ENCODE results near the gene LORICRIN.
"Not testable (repeated sequence)": the region's sequence is repeated elsewhere in the genome, so short reads cannot be mapped to it uniquely, and the experiment has no call there.

LORICRIN gene, protein sequence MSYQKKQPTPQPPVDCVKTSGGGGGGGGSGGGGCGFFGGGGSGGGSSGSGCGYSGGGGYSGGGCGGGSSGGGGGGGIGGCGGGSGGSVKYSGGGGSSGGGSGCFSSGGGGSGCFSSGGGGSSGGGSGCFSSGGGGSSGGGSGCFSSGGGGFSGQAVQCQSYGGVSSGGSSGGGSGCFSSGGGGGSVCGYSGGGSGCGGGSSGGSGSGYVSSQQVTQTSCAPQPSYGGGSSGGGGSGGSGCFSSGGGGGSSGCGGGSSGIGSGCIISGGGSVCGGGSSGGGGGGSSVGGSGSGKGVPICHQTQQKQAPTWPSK

GRCh38 chr1:153259387-153259786 is at the start of gene LORICRIN:
Gene LORICRIN, plus strand, starts transcription at chr1:153259687. Its CDS starts 1,263 bp downstream, at chr1:153260950.
- no peak for DNase-seq

DNA sequence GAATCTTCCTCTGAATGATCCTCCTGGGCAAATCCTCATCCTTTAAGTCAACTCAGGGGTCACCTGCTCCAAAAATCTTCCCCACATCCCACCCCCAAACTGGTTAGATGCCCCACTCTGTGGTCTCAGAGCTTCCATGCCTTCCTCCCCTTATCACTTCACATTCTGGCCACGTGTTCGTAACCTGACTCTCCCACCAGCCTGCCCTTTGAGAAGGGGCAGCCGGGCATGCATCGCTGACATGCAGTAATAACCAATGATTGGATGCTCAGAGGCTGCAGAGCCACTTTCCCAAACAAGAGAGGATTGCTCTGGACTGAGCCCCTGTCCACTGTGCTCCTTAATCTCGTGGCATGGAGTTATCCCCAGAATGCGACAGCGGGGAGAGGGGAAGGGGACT is 49.3 kb upstream of the LORICRIN start:
- DNase-seq = no peak

- no peak for DNase-seq
These were observed 47.3 kb upstream of the LORICRIN start for GRCh38 chr1:153212201-153212600.

DNA sequence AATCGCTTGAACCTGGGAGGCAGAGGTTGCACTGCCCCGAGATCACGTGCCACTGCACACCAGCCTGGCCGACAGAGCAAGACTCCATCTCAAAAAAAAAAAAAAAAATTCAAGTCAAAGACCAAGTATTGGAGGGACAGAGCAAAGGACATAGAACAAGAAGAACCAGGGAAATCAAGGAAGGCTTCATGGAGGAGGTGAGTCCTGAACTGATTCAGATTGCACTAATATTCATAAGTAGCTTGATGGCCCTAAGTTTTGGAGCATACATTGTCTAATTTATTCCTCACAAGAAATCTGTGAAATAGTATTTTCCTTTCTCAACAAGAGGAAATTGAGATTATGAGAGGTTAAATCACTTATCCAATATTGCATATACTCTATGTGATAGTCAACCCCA is 46.0 kb upstream of the LORICRIN start:
- DNase-seq = no peak

- DNase-seq = no peak
These were observed 42.3 kb upstream of the LORICRIN start, which contains the start of gene PRR9 for GRCh38 chr1:153217212-153217611. Gene PRR9, plus strand, starts transcription at chr1:153217584. Its CDS starts 561 bp downstream, at chr1:153218145.

GRCh38 chr1:153217744-153218416 is 41.6 kb upstream of the LORICRIN start:
- DNase-seq = no peak

DNA sequence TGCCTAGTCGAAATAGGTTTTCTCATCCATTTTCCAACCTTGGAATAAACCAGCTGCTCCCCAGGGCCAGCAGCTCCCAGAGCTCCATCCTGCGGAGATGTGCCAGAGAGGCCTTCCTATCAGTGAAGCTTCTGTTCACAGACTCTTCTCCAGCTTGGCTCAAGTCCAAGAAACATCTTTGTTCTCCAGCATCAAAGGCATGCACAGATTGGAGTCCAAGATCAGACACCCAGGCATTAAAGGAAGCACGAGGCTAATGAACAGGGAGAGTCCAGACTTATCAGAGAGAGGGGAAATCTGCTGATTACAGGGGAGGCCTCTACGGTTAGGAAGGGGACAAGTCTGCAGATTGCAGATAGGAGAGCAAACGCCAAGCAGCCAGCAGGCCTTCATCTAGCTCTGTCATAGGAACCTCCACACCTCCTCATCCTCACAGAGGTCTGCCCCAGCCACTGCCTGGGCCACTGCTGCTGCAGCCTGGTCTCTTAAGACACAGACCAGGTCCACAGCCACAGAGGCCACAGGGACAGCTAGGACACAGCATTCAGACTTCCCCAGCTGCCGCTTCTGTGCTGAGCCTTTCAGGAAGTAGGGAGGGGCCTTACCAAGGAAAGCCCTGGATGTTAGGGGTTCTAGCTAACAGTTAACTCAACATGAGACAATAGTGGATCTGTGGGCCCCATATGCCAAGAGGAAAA is 38.7 kb upstream of the LORICRIN start:
- DNase-seq = no peak

DNA sequence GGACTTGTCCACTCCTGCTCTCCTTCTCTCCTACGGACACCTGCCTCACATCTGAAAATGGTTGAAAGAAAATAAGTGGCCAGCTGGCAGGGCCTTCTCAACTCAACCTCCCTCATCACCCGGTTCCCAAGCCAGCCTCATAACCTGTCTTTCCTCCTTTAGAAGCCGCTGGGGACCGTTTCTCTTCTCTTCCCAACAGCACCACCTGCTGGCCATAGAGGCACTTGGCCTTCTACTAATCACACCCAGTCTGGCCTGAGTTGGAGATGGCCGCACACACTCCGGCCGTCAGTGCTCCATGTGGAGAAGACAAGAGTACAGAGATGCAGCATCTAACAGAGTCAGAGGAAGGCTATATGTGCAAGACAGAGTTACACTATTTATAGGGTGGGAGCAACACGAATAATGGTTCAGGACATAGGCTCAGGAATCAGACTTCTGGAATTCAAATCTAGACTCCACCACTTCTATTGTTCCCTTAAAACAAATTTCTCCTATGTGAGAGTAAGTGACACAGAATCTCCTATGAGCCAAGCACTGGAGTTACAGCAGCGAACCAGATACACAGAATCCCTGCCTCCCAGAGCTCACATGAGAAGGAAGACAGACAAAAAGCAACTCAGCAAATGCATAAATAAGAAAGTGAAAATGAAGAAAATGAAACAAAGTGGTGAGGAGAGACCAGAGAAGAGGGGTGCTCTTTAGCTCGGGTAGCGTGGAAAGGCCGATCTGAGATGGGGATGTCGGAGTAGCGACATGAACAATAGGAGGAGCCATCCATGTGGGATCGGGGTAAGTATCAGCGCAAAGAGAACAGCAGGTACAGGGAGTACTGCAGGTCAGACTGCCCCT is 36.2 kb upstream of the LORICRIN start:
- DNase-seq = not testable (repeated sequence)

- no peak for DNase-seq
These were observed 31.7 kb upstream of the LORICRIN start for GRCh38 chr1:153227810-153228209.

DNA sequence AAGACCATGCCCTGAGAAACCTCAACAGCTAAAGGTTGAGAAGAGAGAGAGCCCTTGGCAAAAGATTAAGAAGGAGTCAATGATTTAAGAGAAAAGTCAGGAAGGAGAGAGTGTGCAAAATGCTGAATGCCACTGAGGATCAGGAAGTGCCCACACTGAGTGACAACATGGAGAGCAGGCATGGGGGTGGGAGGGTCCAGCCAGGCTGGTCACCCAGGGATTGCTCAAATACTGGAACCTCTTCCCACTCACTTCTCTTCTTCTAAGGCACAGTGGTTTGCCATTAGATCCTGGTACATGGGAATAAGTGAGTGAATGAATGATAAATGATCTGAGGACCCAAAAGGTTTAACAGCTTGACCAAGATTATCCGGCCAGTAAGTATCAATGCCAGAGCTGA is 31.0 kb upstream of the LORICRIN start:
- no peak for DNase-seq

- DNase-seq = not testable (repeated sequence)
These were observed 30.2 kb upstream of the LORICRIN start for GRCh38 chr1:153229076-153229829.

GRCh38 chr1:153231363-153231762 is 28.1 kb upstream of the LORICRIN start:
- DNase-seq = no peak

DNA sequence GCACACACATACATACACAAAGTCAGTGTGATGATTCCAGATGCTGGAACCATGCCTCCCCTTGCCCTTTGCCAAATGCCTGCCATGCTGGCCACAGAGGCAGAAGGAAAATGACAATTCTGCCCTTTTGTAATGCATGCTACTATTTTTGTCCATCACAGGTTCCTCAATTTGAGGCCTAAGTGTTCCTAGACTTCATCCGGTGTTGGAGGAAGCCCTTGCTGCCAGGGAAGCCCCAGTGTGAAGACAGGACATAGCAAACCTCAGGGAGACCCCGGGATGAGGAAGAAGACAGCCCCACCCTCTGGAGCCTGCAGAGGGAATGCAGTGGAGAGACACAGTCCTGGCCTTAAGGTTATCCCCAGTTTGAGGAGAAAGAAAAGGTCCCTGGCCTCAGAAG is 27.7 kb upstream of the LORICRIN start:
- no peak for DNase-seq

DNA sequence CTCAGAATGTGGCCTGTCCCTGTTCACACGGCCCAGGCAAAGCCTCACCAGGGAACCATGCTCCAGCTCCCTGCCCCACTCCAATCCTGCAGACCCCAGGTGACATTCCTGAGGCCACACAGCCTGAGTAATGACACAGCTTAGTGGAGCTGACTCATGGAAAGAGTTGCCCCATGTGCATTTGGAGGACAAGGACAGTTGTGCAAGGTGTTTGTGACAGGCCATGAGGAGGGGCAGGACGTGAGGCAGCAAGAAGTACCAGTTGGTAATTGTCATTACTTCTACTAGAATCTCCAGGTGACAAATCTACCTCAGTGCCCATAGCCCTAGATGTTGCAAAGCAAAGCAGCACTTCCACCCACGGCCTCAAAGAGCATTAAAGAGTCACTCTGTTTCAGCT is 26.9 kb upstream of the LORICRIN start:
- DNase-seq = no peak

GRCh38 chr1:153233448-153233847 is 26.0 kb upstream of the LORICRIN start:
- no peak for DNase-seq

DNA sequence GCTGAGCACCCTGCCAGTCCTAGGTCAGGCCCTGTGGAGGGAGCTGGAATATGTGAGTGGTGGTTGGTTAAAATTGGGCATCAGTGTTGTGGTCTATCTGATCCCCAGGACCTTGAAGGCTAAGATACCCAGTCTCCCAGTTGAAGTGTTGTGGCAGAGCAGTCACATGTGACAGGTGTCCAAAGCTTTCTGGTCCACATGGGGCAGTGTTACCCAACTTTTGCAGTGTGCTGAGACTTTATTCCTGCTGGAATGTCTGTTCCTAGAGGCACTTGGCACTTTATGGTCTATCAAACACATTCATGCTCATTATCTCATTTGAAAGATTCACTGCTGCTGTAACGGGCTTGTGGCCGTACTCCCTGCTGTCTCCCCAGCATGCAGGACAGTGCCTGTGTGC is 21.0 kb upstream of the LORICRIN start:
- DNase-seq = no peak

DNA sequence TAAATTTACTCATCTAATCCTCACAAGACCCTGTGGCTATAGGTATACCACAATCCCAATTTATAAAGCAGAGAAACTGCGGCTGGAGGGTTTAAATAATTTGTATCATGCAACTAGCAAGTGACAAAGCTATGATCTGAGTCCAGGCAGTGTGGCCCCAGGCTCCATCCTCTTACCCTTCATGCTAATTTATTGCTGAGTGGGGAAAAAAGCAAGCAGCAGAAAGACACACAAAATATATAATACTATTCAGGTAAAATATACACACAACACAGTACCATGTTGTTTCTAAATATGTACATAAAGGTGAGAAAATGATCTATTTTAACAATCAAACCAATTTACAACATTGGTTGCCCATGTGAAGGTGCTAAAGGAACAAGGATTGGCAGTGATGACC is 17.3 kb upstream of the LORICRIN start:
- DNase-seq = no peak

DNA sequence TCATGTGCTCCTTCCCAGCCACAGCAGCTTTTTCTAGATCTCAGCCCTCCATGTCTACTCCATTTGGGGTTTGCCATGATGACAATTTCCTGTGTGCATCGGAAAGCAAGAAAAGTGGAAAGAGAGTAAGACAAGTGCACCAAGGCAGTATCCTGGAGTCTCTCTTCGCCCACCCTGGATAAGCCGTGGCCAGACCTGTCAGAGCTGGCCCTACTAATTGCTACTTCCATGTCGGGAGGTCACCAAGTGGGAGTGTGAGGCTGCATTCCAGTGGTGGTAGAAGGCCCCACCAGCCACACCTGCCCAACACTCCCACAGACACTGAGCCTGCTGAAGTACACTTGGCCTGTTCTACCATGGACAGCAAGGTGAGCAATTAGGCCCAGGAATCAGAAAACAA is 14.0 kb upstream of the LORICRIN start:
- no peak for DNase-seq

DNA sequence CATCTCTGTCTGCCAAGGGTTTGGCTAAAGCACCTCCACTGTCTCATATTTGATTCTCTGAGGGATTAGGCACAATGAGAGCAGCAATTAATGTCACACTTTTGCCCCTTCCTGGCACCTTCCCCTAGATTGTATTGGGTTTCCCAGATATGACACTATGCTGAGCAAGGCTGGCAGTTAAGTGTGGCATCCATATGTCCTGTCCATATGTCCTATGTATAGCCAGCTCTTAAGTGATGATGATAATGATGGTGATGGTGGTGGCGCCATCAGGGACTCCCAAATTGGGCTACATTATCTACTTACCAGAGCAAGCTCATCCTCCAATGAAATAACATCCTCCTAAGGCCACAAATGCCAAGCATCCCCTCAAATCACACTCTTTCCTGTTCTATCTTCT is 13.5 kb upstream of the LORICRIN start:
- no peak for DNase-seq

GRCh38 chr1:153246825-153247224 is 12.7 kb upstream of the LORICRIN start:
- DNase-seq = no peak

GRCh38 chr1:153248176-153248879 is 11.2 kb upstream of the LORICRIN start:
- DNase-seq = no peak

DNA sequence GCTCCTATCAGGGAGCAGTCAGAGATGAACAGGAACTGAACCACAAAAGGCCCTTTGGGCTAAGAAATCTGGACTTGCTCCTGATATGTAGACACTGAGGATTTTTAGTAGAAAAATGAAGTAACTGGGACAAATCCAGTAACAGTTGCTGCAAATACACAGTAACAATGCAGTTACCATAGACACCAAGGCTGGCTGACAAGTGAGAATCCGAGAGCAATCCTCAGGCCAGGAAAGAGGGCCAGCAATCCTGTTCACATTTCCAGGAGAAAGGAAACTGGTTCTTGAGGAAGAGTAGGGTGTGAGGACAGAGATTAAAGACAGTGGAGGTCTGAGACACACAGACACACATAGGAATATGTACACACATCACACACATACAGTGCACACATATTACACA is 9.3 kb upstream of the LORICRIN start:
- DNase-seq = no peak
